Common myeloid progenitor, CD34-positive (primary cell): ENCODE results near the gene PRR29.

ENCODE experiments used
- CTCF ChIA-PET: fragments of 350-600 bp; sonication (Branson Sonifier 250); formaldehyde crosslinking; loops from one replicate; lab custom pipeline; 2021; ENCODE audit warnings: antibody characterized with exemption; lab: Charles Lee
- POLR2A ChIA-PET: fragments of 350-600 bp; sonication (Branson Sonifier 250); formaldehyde crosslinking; loops from one replicate; lab custom pipeline; 2021; ENCODE audit warnings: antibody characterized with exemption; lab: Charles Lee
- DNase-seq, 3 donors: peaks; one replicate each; pipeline versions ENCODE4 v3.0.0 to v3.0.0-alpha.2; 2013
- H3K27ac ChIP-seq, 2 experiments: 1 replicate in 1 of 2; 2 replicates in 1 of 2; pipeline ENCODE4 v1.7.0; 2013; ENCODE audit warnings: inconsistent platforms in 2 of 2, low read length in 2 of 2, mild to moderate bottlenecking in 2 of 2, low read depth in 1 of 2, moderate library complexity in 1 of 2; ENCODE audit not compliant: severe bottlenecking in 2 of 2, insufficient read depth in 1 of 2, poor library complexity in 1 of 2
- H3K27me3 ChIP-seq, 5 experiments: replicated peaks in 2 of 5; 1 replicate in 3 of 5; 2 replicates in 2 of 5; pipeline versions ENCODE4 v1.6.1 to v1.7.0; 2013; ENCODE audit warnings: low read length in 4 of 5, mild to moderate bottlenecking in 2 of 5, moderate library complexity in 2 of 5, inconsistent platforms in 1 of 5; ENCODE audit not compliant: insufficient read depth in 5 of 5, control insufficient read depth in 4 of 5
- H3K36me3 ChIP-seq, 4 experiments: 1 replicate in 2 of 4; 2 replicates in 2 of 4; pipeline versions ENCODE4 v1.6.1 to v1.7.0; 2013; ENCODE audit warnings: low read length in 3 of 4, control low read depth in 1 of 4, mild to moderate bottlenecking in 1 of 4; ENCODE audit not compliant: control insufficient read depth in 4 of 4, insufficient read depth in 4 of 4
- H3K4me1 ChIP-seq, 4 experiments: 1 replicate in 3 of 4; 2 replicates in 1 of 4; pipeline versions ENCODE4 v1.6.1 to v1.7.1; 2013; ENCODE audit warnings: low read length in 3 of 4, mild to moderate bottlenecking in 3 of 4, control low read depth in 1 of 4, inconsistent platforms in 1 of 4, moderate library complexity in 1 of 4; ENCODE audit not compliant: control insufficient read depth in 4 of 4, insufficient read depth in 4 of 4; ENCODE audit errors: control extremely low read depth in 1 of 4
- H3K4me3 ChIP-seq, 7 experiments: 1 replicate in 4 of 7; 2 replicates in 3 of 7; pipeline versions ENCODE4 v1.5.1 to v1.7.0; 2013; ENCODE audit warnings: mild to moderate bottlenecking in 7 of 7, low read length in 6 of 7, moderate library complexity in 6 of 7, inconsistent platforms in 2 of 7, low read depth in 2 of 7, control low read depth in 1 of 7; ENCODE audit not compliant: insufficient read depth in 4 of 7, control insufficient read depth in 1 of 7; ENCODE audit errors: extremely low read depth in 1 of 7
- H3K9me3 ChIP-seq, 5 experiments: 1 replicate in 4 of 5; 2 replicates in 1 of 5; pipeline versions ENCODE4 v1.6.1 to v1.7.1; 2013; ENCODE audit warnings: low read length in 4 of 5, mild to moderate bottlenecking in 2 of 5, inconsistent platforms in 1 of 5, low read depth in 1 of 5, moderate library complexity in 1 of 5; ENCODE audit not compliant: control insufficient read depth in 4 of 5, insufficient read depth in 2 of 5; ENCODE audit errors: control extremely low read depth in 1 of 5
- WGBS: methylation state at CpG from one replicate; pipeline ENCODE4 v1.1.5; 2013; ENCODE audit not compliant: insufficient coverage; 5-methylcytosine and 5-hydroxymethylcytosine counted together

Gene PRR29

GRCh38 chr17:64001763-64002529, 3.8 kb downstream of the PRR29 start:
- Histone ChIP-seq H3K4me1 (peaks cover 0 to 41% (median 33%) of the 10 kb centered on the region in 4 experiments), H3K27me3 (no peaks in the 10 kb centered on the region), H3K9me3 (no peaks in the 10 kb centered on the region), H3K27ac (peak overlapping the region in 1 of 2 experiments; percentile 45), H3K36me3 (peaks cover 16 to 39% (median 20%) of the 10 kb centered on the region in 4 experiments), H3K4me3 (no peak overlapping the region)
- ChIA-PET POLR2A (interaction anchor here (0.8 kb wide), 2 partner anchors 21 to 23 kb away, joined by 3 to 4 read pairs; no protein-coding TSS in a partner anchor), CTCF (interaction anchor here (0.9 to 13.9 kb wide), 4 partner anchors 10 to 23 kb away, joined by 5 to 230 read pairs (median 18); partner anchors contain the start of gene ICAM2)
- WGBS: 79% methylated on average over 9 of the region's 14 CpGs
- no peak for DNase-seq

- no peak overlapping the region for H3K4me3 ChIP-seq
- ChIA-PET CTCF (interaction anchor here (0.9 to 13.9 kb wide), 3 partner anchors 10 to 22 kb away, joined by 5 to 230 read pairs (median 12); partner anchors contain the start of gene ICAM2), POLR2A (interaction anchor here (0.6 kb wide), 1 partner anchor 85 kb away, joined by 3 read pairs; no protein-coding TSS in a partner anchor)
- 95% methylated on average over 18 of the region's 22 CpGs for WGBS
- H3K36me3 ChIP-seq: peaks cover 16 to 39% (median 20%) of the 10 kb centered on the region in 4 experiments
- no peak for DNase-seq
- no peaks in the 10 kb centered on the region for H3K27me3 ChIP-seq
- no peaks in the 10 kb centered on the region for H3K9me3 ChIP-seq
- peak overlapping the region in 1 of 2 experiments; percentile 45 for H3K27ac ChIP-seq
- H3K4me1 ChIP-seq: peaks cover 0 to 45% (median 36%) of the 10 kb centered on the region in 4 experiments
Measured at GRCh38 chr17:64002658-64003525, 4.7 kb downstream of the PRR29 start.

- CTCF ChIA-PET: interaction anchor here (1.9 to 13.9 kb wide), 4 partner anchors 13 to 25 kb away, joined by 7 to 230 read pairs (median 15); partner anchors contain the start of gene ICAM2
- no peaks in the 10 kb centered on the region for H3K27me3 ChIP-seq
- POLR2A ChIA-PET: no interaction called here
- 92% methylated on average over 9 of the region's 13 CpGs for WGBS
- H3K9me3 ChIP-seq: no peaks in the 10 kb centered on the region
- peaks cover 0 to 45% (median 35%) of the 10 kb centered on the region in 4 experiments for H3K4me1 ChIP-seq
- DNase-seq: no peak
- peaks cover 16 to 39% (median 20%) of the 10 kb centered on the region in 4 experiments for H3K36me3 ChIP-seq
- H3K27ac ChIP-seq: no peak overlapping the region
- H3K4me3 ChIP-seq: no peak overlapping the region
Measured at GRCh38 chr17:64003526-64004121, 5.5 kb downstream of the PRR29 start.

- ChIA-PET CTCF (interaction anchor here (1.3 to 4.1 kb wide), 5 partner anchors 10 to 24 kb away, joined by 3 to 32 read pairs (median 8); partner anchors contain the start of gene ICAM2), POLR2A (interaction anchor here (3.5 kb wide), 1 partner anchor 16 kb away, joined by 31 read pairs; the partner anchor contains the start of gene ICAM2)
- H3K36me3 ChIP-seq: peaks cover 16 to 39% (median 20%) of the 10 kb centered on the region in 4 experiments
- H3K4me3 ChIP-seq: no peak overlapping the region
- WGBS: 92% methylated on average over 4 of the region's 7 CpGs
- H3K4me1 ChIP-seq: peaks cover 0 to 45% (median 37%) of the 10 kb centered on the region in 4 experiments
- H3K27me3 ChIP-seq: no peaks in the 10 kb centered on the region
- H3K9me3 ChIP-seq: no peaks in the 10 kb centered on the region
- no peak overlapping the region for H3K27ac ChIP-seq
- no peak for DNase-seq
Measured at GRCh38 chr17:64004218-64004770, 6.1 kb downstream of the PRR29 start.

- peak overlapping the region in 2 of 7 experiments; percentile 11 to 51 for H3K4me3 ChIP-seq
- CTCF ChIA-PET: interaction anchor here (1.2 to 4.1 kb wide), 9 partner anchors 9 to 73 kb away, joined by 3 to 32 read pairs (median 8); partner anchors contain the start of genes CD79B and ICAM2
- H3K27ac ChIP-seq: peak overlapping the region; percentile 42 to 80
- DNase-seq: no peak
- H3K27me3 ChIP-seq: no peaks in the 10 kb centered on the region
- POLR2A ChIA-PET: interaction anchor here (2.3 to 3.5 kb wide), 2 partner anchors 15 to 20 kb away, joined by 7 to 31 read pairs; partner anchors contain the start of gene ICAM2
- peaks cover 0 to 51% (median 43%) of the 10 kb centered on the region in 4 experiments for H3K4me1 ChIP-seq
- 91% methylated on average over 18 of the region's 19 CpGs for WGBS
- H3K36me3 ChIP-seq: peaks cover 17 to 39% (median 20%) of the 10 kb centered on the region in 4 experiments
- no peaks in the 10 kb centered on the region for H3K9me3 ChIP-seq
Measured at GRCh38 chr17:64004903-64005733, 7.0 kb downstream of the PRR29 start.
